Bronchial epithelial cell (primary cell): ENCODE data around the gene UNC13A. TPM values are rescaled to one million over a fixed set of nuclear protein-coding genes. Genes with fewer than 3 reads are reported as not detected.
"Not testable (repeated sequence)": the region's sequence is repeated elsewhere in the genome, so short reads cannot be mapped to it uniquely, and the experiment has no call there.

Experiments
- DNase-seq: peaks from one replicate; pipeline ENCODE4 v3.0.0-alpha.2; 2010; ENCODE audit warnings: low read depth
- FAIRE-seq: peaks from 2 replicates; lab custom pipeline; 2011; peaks lifted over from hg19 to GRCh38; lab: Jason Lieb, UNC
- H3K27me3 ChIP-seq: 2 replicates; pipeline ENCODE4 v1.5.1; 2011; ENCODE audit warnings: low read length; ENCODE audit not compliant: control insufficient read depth, insufficient read depth
- H3K36me3 ChIP-seq: 2 replicates; pipeline ENCODE4 v1.5.1; 2011; ENCODE audit warnings: low read length; ENCODE audit not compliant: control insufficient read depth, insufficient read depth
- H3K4me3 ChIP-seq: 2 replicates; pipeline ENCODE4 v1.5.1; 2011; ENCODE audit warnings: mild to moderate bottlenecking, low read depth, low read length, control low read depth
- total RNA-seq: library from RNA; depleted of rRNA; stranded (reverse); fragments of >200 nt; gene quantifications from 2 replicates; pipeline ENCODE4 v1.2.1, GENCODE V29; 2014
- TF ChIP-seq, protein P1 (sequence below): IDR thresholded peaks from 2 replicates; pipeline ENCODE4 v1.5.1; 2011; ENCODE audit warnings: mild to moderate bottlenecking, moderate library complexity, low read length, control low read depth, inconsistent platforms; ENCODE audit not compliant: insufficient read depth, severe bottlenecking

UNC13A gene
- total RNA-seq, 1 donor from 2014 or later: under 0.01 TPM

DNA sequence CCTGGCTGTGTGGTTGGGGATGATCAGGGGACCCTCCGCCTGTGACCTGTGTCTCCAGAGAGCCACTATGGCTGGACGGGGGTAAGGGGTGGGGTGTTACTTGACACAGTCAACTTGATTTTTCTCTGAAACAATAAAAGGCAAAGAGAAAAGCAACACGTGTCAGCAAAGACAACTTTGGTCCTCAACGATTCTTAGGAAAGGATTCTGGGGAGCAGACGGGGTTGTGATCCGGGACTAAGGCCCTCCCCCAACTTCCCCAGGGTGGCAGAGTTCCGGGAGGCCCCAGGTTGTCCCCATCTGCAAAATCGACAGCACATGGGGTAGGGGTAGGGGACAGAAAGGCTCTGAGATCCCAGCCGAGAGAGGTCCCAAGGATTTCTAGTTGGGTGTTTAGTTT is 86.5 kb downstream of the UNC13A start:
- DNase-seq (no peak), FAIRE-seq (no peak)
- peaks cover 5% of the 10 kb centered on the region for H3K27me3 ChIP-seq
- no peaks in the 10 kb centered on the region for H3K36me3 ChIP-seq
- TF ChIP-seq, protein P1, sequence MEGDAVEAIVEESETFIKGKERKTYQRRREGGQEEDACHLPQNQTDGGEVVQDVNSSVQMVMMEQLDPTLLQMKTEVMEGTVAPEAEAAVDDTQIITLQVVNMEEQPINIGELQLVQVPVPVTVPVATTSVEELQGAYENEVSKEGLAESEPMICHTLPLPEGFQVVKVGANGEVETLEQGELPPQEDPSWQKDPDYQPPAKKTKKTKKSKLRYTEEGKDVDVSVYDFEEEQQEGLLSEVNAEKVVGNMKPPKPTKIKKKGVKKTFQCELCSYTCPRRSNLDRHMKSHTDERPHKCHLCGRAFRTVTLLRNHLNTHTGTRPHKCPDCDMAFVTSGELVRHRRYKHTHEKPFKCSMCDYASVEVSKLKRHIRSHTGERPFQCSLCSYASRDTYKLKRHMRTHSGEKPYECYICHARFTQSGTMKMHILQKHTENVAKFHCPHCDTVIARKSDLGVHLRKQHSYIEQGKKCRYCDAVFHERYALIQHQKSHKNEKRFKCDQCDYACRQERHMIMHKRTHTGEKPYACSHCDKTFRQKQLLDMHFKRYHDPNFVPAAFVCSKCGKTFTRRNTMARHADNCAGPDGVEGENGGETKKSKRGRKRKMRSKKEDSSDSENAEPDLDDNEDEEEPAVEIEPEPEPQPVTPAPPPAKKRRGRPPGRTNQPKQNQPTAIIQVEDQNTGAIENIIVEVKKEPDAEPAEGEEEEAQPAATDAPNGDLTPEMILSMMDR: no peak
- no peak overlapping the region for H3K4me3 ChIP-seq

- Histone ChIP-seq H3K36me3 (no peaks in the 10 kb centered on the region), H3K27me3 (peaks cover 2% of the 10 kb centered on the region), H3K4me3 (no peak overlapping the region)
- DNase-seq (no peak), FAIRE-seq (no peak)
- TF ChIP-seq, protein P1: no peak
These were observed 88.4 kb downstream of the UNC13A start for GRCh38 chr19:17599780-17600179.

GRCh38 chr19:17598953-17599352 is 89.2 kb downstream of the UNC13A start:
- peaks cover 2% of the 10 kb centered on the region for H3K27me3 ChIP-seq
- DNase-seq: no peak
- TF ChIP-seq, protein P1: no peak
- no peak overlapping the region for H3K4me3 ChIP-seq
- FAIRE-seq: no peak
- H3K36me3 ChIP-seq: no peaks in the 10 kb centered on the region

- not testable (repeated sequence) for FAIRE-seq, H3K36me3 ChIP-seq, H3K27me3 ChIP-seq, H3K4me3 ChIP-seq, DNase-seq
These were observed 90.1 kb downstream of the UNC13A start for GRCh38 chr19:17598063-17598462.

DNA sequence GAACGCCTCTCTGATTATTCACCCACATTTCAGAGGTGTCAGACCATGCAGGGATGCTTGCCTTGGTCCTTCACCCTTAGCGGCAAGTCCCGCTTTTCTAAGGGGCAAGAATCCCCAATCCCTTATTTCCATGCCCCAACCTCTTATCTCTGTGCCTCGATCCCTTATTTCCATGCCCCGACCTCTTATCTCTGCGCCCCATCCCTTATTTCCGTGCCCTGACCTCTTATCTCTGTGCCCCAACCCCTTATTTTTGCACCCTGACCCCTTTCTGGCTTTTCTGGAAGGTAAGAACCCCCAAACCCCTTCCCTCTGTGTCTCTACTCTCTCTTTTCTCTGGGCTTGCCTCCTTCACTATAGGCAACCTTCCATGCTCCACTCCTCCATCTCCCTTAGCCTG is 93.9 kb downstream of the UNC13A start:
- FAIRE-seq, H3K4me3 ChIP-seq, H3K36me3 ChIP-seq, H3K27me3 ChIP-seq, DNase-seq: not testable (repeated sequence)

GRCh38 chr19:17590866-17591265 is 97.3 kb downstream of the UNC13A start:
- FAIRE-seq (no peak), DNase-seq (no peak)
- H3K36me3 ChIP-seq: no peaks in the 10 kb centered on the region
- H3K4me3 ChIP-seq: no peak overlapping the region
- TF ChIP-seq, protein P1: no peak
- no peaks in the 10 kb centered on the region for H3K27me3 ChIP-seq

DNA sequence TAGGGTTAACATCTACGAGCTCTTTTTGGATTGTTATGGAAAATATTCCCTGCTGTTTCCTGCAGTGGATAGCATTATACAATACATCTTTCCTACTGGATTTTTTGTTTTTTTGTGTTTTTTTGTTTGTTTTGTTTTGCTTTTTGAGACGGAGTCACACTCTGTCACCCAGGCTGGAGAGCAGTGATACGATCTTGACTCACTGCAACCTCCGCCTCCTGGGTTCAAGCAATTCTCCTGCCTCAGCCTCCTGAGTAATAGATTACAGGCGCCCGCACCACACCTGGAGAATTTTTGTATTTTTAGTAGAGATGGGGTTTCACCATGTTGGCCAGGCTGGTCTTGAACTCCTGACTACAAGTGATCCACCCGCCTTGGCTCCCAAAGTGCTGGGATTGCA is 102.8 kb downstream of the UNC13A start:
- peaks cover 11% of the 10 kb centered on the region for H3K36me3 ChIP-seq
- FAIRE-seq, H3K27me3 ChIP-seq, H3K4me3 ChIP-seq, DNase-seq: not testable (repeated sequence)
